ENCODE measurements around the gene MYZAP.

The MYZAP gene

DNA sequence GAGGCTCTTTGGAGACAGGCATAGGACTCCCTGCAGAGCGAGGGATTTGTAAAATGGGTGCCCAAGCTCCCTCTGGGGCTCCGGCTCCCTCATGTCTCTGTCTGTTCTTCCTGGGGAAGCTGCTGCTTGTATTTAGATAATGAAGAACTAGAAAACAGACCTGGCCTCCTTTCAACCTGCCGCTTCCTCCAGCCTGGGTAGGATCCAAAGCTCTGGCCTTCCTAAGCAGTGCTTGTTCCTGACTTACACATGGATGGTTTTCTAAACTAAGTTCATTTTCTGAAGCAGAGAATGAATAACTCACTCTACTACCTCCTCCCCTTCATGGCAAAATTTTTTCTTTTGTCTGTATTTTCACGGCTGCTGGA, 36.9 kb upstream of the MYZAP start (continued):
- TF ChIP-seq, protein P1, sequence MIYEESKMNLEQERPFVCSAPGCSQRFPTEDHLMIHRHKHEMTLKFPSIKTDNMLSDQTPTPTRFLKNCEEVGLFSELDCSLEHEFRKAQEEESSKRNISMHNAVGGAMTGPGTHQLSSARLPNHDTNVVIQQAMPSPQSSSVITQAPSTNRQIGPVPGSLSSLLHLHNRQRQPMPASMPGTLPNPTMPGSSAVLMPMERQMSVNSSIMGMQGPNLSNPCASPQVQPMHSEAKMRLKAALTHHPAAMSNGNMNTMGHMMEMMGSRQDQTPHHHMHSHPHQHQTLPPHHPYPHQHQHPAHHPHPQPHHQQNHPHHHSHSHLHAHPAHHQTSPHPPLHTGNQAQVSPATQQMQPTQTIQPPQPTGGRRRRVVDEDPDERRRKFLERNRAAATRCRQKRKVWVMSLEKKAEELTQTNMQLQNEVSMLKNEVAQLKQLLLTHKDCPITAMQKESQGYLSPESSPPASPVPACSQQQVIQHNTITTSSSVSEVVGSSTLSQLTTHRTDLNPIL (CRISPR knock-in tag; IDR thresholded peaks at IDR 0.05; ENCODE audit: low read depth), result no peak
- no peak for TF ChIP-seq ESRRG (CRISPR knock-in tag; IDR thresholded peaks at IDR 0.05)
- TF ChIP-seq ARNTL (CRISPR knock-in tag; IDR thresholded peaks at IDR 0.05; ENCODE audit: borderline replicate concordance, low read depth), result no peak
- TF ChIP-seq TSHZ2 (CRISPR knock-in tag; IDR thresholded peaks at IDR 0.05), result no peak

DNA sequence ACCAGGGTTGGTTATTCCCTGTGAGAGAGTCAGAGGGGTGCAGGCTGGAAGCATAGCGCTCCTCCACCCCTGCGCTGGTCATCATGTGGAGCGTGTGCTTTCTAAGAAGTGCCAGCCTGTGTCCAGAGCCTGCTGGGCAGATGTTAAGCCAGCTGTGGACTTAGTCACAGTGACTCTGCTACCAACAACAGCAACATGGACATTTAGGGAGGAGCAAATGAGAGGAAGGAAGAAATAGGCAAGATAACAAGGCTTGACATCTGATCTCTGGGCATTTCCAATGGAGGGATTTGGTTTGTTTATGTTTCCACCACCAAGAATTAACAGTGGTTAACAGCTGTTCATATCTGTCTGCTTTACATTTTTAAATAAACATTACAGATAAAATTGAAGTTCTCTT, 36.4 kb upstream of the MYZAP start:
- ATAC-seq, result no peak
- TF ChIP-seq OSR1 (CRISPR knock-in tag; IDR thresholded peaks at IDR 0.05) (no peak), GLIS3 (CRISPR knock-in tag; IDR thresholded peaks at IDR 0.05) (no peak), ZNF70 (CRISPR knock-in tag; IDR thresholded peaks at IDR 0.05) (no peak), BACH2 (CRISPR knock-in tag; IDR thresholded peaks at IDR 0.05; ENCODE audit: borderline replicate concordance) (no peak), TSHZ2 (CRISPR knock-in tag; IDR thresholded peaks at IDR 0.05) (no peak), CSDC2 (CRISPR knock-in tag; IDR thresholded peaks at IDR 0.05) (no peak), ZNF565 (CRISPR knock-in tag; conservative IDR thresholded peaks at IDR 0.05; ENCODE audit: low read depth) (no peak), CSRNP3 (CRISPR knock-in tag; IDR thresholded peaks at IDR 0.05) (no peak), TOX (CRISPR knock-in tag; IDR thresholded peaks at IDR 0.05; ENCODE audit: borderline replicate concordance) (no peak), PPARA (CRISPR knock-in tag; IDR thresholded peaks at IDR 0.05; ENCODE audit: borderline replicate concordance) (no peak), ZC3H10 (CRISPR knock-in tag; IDR thresholded peaks at IDR 0.05) (no peak), ZFP30 (CRISPR knock-in tag; IDR thresholded peaks at IDR 0.05) (no peak), ZFP3 (CRISPR knock-in tag; IDR thresholded peaks at IDR 0.05) (no peak), PATZ1 (CRISPR knock-in tag; IDR thresholded peaks at IDR 0.05; ENCODE audit: borderline replicate concordance) (no peak), ZNF8 (CRISPR knock-in tag; IDR thresholded peaks at IDR 0.05) (no peak), SNAI2 (CRISPR knock-in tag; IDR thresholded peaks at IDR 0.05) (no peak), ISL1 (CRISPR knock-in tag; IDR thresholded peaks at IDR 0.05) (no peak)
- TF ChIP-seq, protein P1 (CRISPR knock-in tag; IDR thresholded peaks at IDR 0.05; ENCODE audit: low read depth), result no peak

Measured in SK-N-SH treated with all-trans-retinoic acid at 6 μM for 48 hours (cell line).